Stimulated activated memory B cell treated with anti-CD40 and anti-IgM and Interleukin-4, amounts not matched to agents 10 μg/mL and 1 μg/mL and 100 μg/mL, for 72 hours (primary cell): ENCODE measurements around the gene LNPEP.

Experiments
- ATAC-seq: fragments of 150-1000 bp; cut with Tn5 transposase; 2 replicates; pipeline ENCODE4 v1.10.0; 2021
- H3K27ac Mint-ChIP-seq: one replicate; pipeline ENCODE4 v1.8.0; 2022; ENCODE audit warnings: mild to moderate bottlenecking, mixed read lengths
- H3K27me3 Mint-ChIP-seq: one replicate; pipeline ENCODE4 v1.8.0; 2022; ENCODE audit warnings: mixed read lengths
- H3K36me3 Mint-ChIP-seq: one replicate; pipeline ENCODE4 v1.8.0; 2022; ENCODE audit warnings: mixed read lengths
- H3K4me1 Mint-ChIP-seq: one replicate; pipeline ENCODE4 v1.8.0; 2022; ENCODE audit warnings: mixed read lengths
- H3K4me3 Mint-ChIP-seq: one replicate; pipeline ENCODE4 v1.8.0; 2022; ENCODE audit warnings: mild to moderate bottlenecking, moderate library complexity, mixed read lengths
- H3K9me3 Mint-ChIP-seq: one replicate; pipeline ENCODE4 v1.8.0; 2022; ENCODE audit warnings: mixed read lengths

LNPEP gene

GRCh38 chr5:96993760-96994159, 57.9 kb downstream of the LNPEP start:
- H3K36me3 Mint-ChIP-seq = peaks cover 61% of the 10 kb centered on the region
- no peaks in the 10 kb centered on the region for H3K9me3 Mint-ChIP-seq
- no peak overlapping the region for H3K27ac Mint-ChIP-seq
- no peak overlapping the region for H3K4me3 Mint-ChIP-seq
- H3K4me1 Mint-ChIP-seq = peaks cover 6% of the 10 kb centered on the region
- no peaks in the 10 kb centered on the region for H3K27me3 Mint-ChIP-seq
- no peak for ATAC-seq

DNA sequence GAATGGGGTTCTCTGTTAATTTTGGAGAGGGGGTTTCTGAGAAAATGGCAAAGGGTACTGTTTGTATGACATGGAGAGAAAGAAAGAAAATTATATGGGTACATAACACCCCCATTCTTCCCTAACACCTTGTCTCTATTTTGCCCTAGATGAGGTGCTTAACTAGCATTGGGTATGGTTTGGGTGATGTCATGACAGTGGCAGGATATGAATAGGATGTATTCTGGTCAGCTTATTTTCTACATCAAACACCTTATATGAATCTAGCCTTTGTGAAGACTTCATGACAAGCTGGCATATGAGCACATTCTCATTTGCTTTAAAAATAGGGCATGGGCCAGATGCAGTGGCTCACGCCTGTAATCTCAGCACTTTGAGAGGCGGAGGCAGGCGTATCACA, 58.6 kb downstream of the LNPEP start:
- no peak for ATAC-seq
- Mint-ChIP-seq H3K9me3 (no peaks in the 10 kb centered on the region), H3K27ac (no peak overlapping the region), H3K4me1 (peaks cover 12% of the 10 kb centered on the region), H3K36me3 (peaks cover 66% of the 10 kb centered on the region), H3K27me3 (no peaks in the 10 kb centered on the region), H3K4me3 (no peak overlapping the region)

DNA sequence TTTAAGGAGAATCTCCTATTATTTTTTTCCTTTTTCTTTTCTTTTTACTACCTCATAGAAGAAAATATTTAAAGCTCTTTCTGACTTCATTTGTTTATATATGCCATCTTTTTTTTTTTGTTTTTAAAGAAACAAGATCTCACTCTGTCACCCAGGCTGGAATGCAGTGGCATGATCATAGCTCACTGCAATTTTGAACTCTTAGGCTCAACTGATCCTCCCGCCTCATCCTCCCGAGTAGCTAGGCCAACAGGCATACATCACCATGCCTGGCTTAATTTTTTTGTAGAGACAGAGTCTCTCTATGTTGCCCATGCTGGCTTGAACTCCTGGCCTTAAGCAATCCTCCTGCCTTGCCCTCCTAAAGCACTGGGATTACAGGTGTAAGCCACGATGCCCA, 59.5 kb downstream of the LNPEP start:
- Mint-ChIP-seq H3K4me1 (peaks cover 19% of the 10 kb centered on the region), H3K9me3 (no peaks in the 10 kb centered on the region), H3K27ac (peak overlapping the region; percentile 12), H3K4me3 (no peak overlapping the region), H3K27me3 (no peaks in the 10 kb centered on the region), H3K36me3 (peaks cover 58% of the 10 kb centered on the region)
- ATAC-seq = no peak

DNA sequence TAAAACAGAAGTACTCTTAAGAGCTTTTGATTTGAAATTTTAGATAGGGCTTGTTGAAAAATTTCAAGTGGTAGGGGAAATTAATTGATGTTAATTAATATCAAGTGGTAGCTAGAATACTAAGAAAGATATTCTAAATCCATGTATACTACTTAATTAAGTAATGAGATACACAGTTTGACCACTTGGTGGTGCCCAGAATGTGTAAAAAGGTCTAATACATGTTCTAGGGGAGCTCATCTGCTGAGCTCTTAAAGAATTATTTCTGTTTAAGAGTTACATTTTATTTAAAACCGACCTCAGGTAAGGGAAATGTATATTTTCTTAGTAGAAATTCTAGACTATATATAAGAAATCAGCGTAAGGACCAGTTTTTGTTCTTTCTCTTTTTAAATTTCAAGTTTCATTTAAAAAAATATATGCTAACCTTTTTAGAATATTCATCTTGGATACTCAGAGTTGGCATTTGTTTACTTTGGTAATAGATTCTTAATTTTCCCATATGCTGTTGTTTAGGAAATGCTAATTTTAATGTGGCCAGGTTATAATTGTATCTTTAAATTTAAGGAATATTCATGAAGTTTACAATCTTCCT, 61.5 kb downstream of the LNPEP start:
- ATAC-seq = no peak
- no peaks in the 10 kb centered on the region for H3K27me3 Mint-ChIP-seq
- H3K36me3 Mint-ChIP-seq = peaks cover 43% of the 10 kb centered on the region
- no peak overlapping the region for H3K4me3 Mint-ChIP-seq
- no peak overlapping the region for H3K27ac Mint-ChIP-seq
- peaks cover 19% of the 10 kb centered on the region for H3K4me1 Mint-ChIP-seq
- no peaks in the 10 kb centered on the region for H3K9me3 Mint-ChIP-seq

DNA sequence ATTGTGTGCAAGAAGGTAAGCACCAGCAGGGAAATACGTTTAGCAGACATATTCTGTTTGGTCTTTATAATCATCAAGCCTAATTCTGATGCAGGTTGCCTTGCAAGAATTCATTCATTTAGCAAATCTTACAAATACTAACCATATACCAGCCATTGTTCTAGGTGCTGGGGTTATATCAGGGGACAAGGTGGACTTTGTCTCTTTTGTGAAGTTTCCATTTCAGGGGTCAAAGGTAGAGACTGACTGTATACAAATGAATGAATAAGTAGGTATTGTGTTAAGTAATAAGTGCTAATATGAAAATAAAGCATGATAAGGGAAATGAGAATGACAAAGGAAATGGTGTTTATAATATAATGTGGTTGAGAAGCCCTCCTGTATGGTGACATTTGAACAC, 64.0 kb downstream of the LNPEP start:
- H3K4me3 Mint-ChIP-seq = no peak overlapping the region
- ATAC-seq = no peak
- H3K4me1 Mint-ChIP-seq = peaks cover 25% of the 10 kb centered on the region
- peaks cover 29% of the 10 kb centered on the region for H3K36me3 Mint-ChIP-seq
- no peaks in the 10 kb centered on the region for H3K9me3 Mint-ChIP-seq
- no peaks in the 10 kb centered on the region for H3K27me3 Mint-ChIP-seq
- H3K27ac Mint-ChIP-seq = peak overlapping the region; percentile 51

DNA sequence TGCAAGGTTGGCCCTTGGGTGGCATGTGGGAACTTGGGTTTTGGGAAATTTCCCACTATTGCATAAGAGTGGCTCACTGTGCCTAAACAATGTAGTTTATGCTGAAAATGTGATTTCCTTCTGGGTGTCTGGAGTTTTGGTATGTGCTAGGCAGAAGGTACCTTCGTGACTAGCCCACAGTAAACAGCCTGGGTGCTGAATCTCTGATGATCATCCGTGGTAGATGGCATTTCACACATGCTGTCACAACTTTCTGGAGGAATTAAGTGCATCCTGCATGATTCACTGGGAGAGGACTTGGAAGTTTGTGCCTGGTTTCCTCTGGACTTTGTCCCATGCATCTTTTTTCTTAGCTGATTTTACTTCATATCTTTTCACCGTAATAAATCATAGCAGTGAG, 64.5 kb downstream of the LNPEP start:
- no peak overlapping the region for H3K27ac Mint-ChIP-seq
- peaks cover 25% of the 10 kb centered on the region for H3K36me3 Mint-ChIP-seq
- H3K4me3 Mint-ChIP-seq = no peak overlapping the region
- H3K9me3 Mint-ChIP-seq = no peaks in the 10 kb centered on the region
- H3K27me3 Mint-ChIP-seq = no peaks in the 10 kb centered on the region
- H3K4me1 Mint-ChIP-seq = peaks cover 27% of the 10 kb centered on the region
- ATAC-seq = no peak

DNA sequence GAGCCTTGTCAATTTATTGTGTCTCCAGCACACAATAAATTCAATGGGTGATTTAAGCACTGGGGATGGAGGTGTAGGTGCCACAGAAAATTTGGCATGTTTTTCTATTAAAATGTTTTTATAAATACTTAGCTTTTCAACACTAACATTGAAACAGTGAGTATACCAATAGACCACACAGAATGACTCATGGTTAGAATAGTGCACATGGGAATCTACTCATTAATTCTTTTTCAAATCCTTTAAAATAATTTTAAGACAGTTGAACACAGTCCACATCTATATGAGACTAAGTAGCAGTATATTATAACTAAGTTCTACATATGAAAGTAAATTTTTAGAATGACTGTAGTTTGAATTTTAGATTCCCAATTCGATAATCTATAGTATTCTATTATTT, 67.1 kb downstream of the LNPEP start:
- Mint-ChIP-seq H3K27ac (no peak overlapping the region), H3K4me1 (peaks cover 31% of the 10 kb centered on the region), H3K4me3 (no peak overlapping the region), H3K36me3 (peaks cover 32% of the 10 kb centered on the region), H3K27me3 (no peaks in the 10 kb centered on the region), H3K9me3 (no peaks in the 10 kb centered on the region)
- no peak for ATAC-seq

DNA sequence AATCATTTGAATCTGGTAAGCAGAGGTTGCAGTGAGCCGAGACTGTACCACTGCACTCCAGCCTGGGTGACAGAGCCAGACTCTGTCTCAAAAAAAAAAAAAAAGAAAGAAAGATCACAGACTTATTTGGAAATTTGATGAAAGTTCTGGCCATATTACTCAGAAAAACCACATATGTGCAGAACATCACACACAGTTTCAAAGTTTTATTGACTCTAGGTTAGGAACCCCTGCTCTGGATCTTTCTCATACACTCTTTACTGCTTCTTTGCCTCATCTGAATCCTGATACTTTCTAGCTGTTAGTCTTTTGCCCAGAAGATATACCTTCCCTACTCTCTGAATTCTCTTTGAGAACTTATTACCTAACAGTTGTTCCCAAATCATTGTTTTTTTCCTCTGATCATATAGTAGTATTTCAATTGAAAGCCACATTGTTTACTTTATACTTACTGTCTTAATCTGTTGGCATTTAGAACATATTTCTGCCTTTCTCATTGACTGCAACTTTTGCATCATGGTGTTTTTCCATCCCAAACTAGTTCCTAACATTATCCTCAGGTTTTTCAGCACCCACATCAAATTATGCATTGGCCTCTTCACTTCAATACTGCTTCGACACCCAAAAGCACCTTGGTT, 68.7 kb downstream of the LNPEP start:
- Mint-ChIP-seq H3K27ac (peak overlapping the region; percentile 73), H3K27me3 (no peaks in the 10 kb centered on the region), H3K4me1 (peaks cover 29% of the 10 kb centered on the region), H3K36me3 (peaks cover 27% of the 10 kb centered on the region), H3K4me3 (no peak overlapping the region), H3K9me3 (no peaks in the 10 kb centered on the region)
- no peak for ATAC-seq

DNA sequence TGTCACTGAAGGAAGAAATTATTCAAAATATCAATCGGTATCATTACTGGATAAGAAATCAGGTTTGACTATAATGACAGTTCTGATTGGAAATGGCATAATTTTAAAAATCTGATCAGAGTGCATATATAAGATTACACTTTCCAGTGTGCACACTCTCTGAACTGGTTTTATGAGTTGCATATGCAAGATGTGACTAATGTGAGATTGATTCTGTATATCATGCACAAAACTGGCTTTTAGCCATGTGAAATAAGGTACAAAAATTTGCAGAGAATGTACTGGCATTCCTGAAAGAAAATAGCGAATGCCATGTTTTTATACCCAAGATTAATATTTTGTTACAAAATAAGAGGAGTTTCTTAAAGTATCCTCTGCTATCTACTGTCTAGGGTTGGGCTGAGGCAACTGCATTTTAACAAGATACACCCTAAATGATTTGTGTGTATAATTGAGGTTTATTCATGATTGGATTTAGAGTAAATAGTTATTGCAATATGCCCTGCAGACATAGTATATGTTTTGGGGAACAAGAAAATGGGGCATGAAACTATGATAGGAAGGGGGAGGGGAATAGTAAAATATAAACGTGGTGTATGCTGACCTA, 70.7 kb downstream of the LNPEP start:
- Mint-ChIP-seq H3K4me1 (peaks cover 35% of the 10 kb centered on the region), H3K9me3 (no peaks in the 10 kb centered on the region), H3K27ac (peak overlapping the region; percentile 48), H3K27me3 (no peaks in the 10 kb centered on the region), H3K36me3 (peaks cover 35% of the 10 kb centered on the region), H3K4me3 (no peak overlapping the region)
- ATAC-seq = no peak

- no peaks in the 10 kb centered on the region for H3K9me3 Mint-ChIP-seq
- peak overlapping the region; percentile 88 for H3K27ac Mint-ChIP-seq
- no peaks in the 10 kb centered on the region for H3K27me3 Mint-ChIP-seq
- peak overlapping the region; percentile 24 for H3K4me3 Mint-ChIP-seq
- ATAC-seq = peak; percentile 82
- peaks cover 52% of the 10 kb centered on the region for H3K36me3 Mint-ChIP-seq
- H3K4me1 Mint-ChIP-seq = peaks cover 34% of the 10 kb centered on the region
Measured at GRCh38 chr5:97009212-97009898, 73.5 kb downstream of the LNPEP start.

DNA sequence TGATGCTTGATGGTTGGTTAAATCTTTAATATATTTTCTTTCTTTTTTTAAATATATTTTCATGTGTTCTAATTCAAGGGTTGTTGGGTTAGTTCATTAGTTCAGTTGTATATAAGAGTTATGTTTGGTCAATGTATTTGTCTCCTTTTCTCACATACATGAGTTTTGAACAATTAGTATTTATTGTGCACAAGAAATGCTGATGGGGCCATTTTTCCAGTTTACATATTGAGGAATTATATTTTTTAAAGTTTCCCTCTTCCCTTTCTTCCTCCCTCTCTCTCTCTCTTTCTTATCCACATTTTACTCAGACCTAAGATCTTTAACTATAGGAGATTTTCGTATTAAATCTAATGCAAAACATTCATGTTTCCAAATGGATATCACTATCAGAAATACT, 74.0 kb downstream of the LNPEP start:
- no peaks in the 10 kb centered on the region for H3K9me3 Mint-ChIP-seq
- peaks cover 51% of the 10 kb centered on the region for H3K36me3 Mint-ChIP-seq
- H3K4me1 Mint-ChIP-seq = peaks cover 28% of the 10 kb centered on the region
- H3K4me3 Mint-ChIP-seq = no peak overlapping the region
- no peaks in the 10 kb centered on the region for H3K27me3 Mint-ChIP-seq
- H3K27ac Mint-ChIP-seq = peak overlapping the region; percentile 88
- ATAC-seq = no peak

DNA sequence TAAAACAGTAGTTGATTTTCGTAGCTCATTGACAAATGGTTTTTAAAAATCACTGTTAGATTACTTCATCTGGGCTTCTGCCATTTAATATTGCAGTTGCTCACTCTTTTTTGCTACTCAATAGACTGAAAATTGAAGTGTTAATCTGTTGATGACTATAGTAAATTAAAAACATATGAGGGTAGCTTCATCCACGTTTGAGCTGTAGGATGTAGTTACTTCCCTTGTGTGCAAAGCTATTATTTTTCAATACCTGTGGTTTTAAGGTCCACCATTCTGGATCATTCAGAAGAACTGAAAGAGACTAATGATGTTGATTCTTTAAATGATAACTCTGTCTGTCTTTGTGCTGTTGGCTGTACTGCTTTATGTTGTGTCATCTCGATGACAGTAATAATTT, 74.7 kb downstream of the LNPEP start:
- Mint-ChIP-seq H3K36me3 (peaks cover 56% of the 10 kb centered on the region), H3K27ac (peak overlapping the region; percentile 88), H3K4me1 (peaks cover 27% of the 10 kb centered on the region), H3K27me3 (no peaks in the 10 kb centered on the region), H3K4me3 (no peak overlapping the region), H3K9me3 (no peaks in the 10 kb centered on the region)
- no peak for ATAC-seq

GRCh38 chr5:97011567-97011966, 75.7 kb downstream of the LNPEP start:
- peaks cover 26% of the 10 kb centered on the region for H3K4me1 Mint-ChIP-seq
- no peaks in the 10 kb centered on the region for H3K27me3 Mint-ChIP-seq
- ATAC-seq = no peak
- H3K27ac Mint-ChIP-seq = peak overlapping the region; percentile 88
- no peaks in the 10 kb centered on the region for H3K9me3 Mint-ChIP-seq
- peaks cover 52% of the 10 kb centered on the region for H3K36me3 Mint-ChIP-seq
- H3K4me3 Mint-ChIP-seq = no peak overlapping the region

DNA sequence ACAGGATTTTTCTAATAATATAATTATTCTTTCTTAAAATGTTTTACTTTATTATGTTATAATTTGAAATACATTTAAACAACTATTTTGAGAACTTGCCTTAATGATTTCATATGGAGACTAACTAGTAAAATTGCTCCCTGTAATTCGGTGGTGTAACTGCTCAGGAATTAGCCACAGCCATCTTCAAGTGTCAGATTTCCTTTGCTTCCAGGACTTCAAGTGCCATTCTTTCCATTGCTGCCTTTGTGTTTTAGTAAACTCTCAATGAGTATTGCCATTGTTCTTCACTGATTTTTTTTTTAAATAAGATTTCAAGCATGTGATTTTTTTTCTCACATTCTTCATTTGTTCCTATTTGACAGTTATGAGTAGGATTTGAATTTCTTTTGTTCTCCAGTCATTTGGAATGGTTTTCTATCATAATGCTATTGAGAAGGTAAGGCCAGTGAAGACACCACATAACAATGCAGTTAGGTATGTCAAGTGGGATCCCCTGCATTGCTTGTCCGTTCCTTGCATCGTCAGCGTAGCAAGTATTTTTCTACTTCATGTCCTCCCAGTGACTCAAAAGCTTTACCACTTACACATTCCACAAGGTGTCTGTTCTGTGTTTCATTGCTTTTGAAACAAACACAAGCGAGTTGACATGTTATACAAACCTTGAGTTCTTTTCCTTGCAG, 83.7 kb downstream of the LNPEP start:
- Mint-ChIP-seq H3K9me3 (no peaks in the 10 kb centered on the region), H3K27ac (no peak overlapping the region), H3K27me3 (no peaks in the 10 kb centered on the region), H3K4me1 (peaks cover 8% of the 10 kb centered on the region), H3K36me3 (peaks cover 75% of the 10 kb centered on the region), H3K4me3 (no peak overlapping the region)
- ATAC-seq = no peak

GRCh38 chr5:97021416-97021815, 85.5 kb downstream of the LNPEP start:
- Mint-ChIP-seq H3K4me1 (peaks cover 8% of the 10 kb centered on the region), H3K4me3 (no peak overlapping the region), H3K27me3 (no peaks in the 10 kb centered on the region), H3K9me3 (no peaks in the 10 kb centered on the region), H3K36me3 (peaks cover 71% of the 10 kb centered on the region), H3K27ac (no peak overlapping the region)
- no peak for ATAC-seq
